Heart right ventricle (tissue), 16 donors: ENCODE results near the gene PLEKHJ1. TPM values are rescaled to one million over a fixed set of nuclear protein-coding genes. Genes with fewer than 3 reads are reported as not detected.

Experiments
- ATAC-seq, 8 donors: fragments of 200-7000 bp; cut with Tn5 transposase; one replicate each; pipeline ENCODE4 v1.9.1; 2020; ENCODE audit warnings: mild to moderate bottlenecking in 8 of 8, moderate library complexity in 8 of 8, moderate number of reproducible peaks in 1 of 8
- DNase-seq, 2 donors: peaks; one replicate each; pipeline ENCODE4 v3.0.0-alpha.2; 2020
- H3K27ac ChIP-seq, 10 donors: fragments of 200-600 bp; sonication (generic) in 2 of 10; one replicate each; pipeline versions ENCODE4 v1.5.0 to v1.8.0; 2020 to 2022; ENCODE audit warnings: mild to moderate bottlenecking in 3 of 10
- H3K27me3 ChIP-seq, 7 donors: fragments of 200-600 bp; one replicate each; pipeline ENCODE4 v1.8.0; 2021 to 2022; ENCODE audit warnings: mild to moderate bottlenecking in 2 of 7
- H3K36me3 ChIP-seq, 9 donors: fragments of 200-600 bp; sonication (generic) in 1 of 9; one replicate each; pipeline versions ENCODE4 v1.5.0 to v1.8.0; 2020 to 2022; ENCODE audit warnings: mild to moderate bottlenecking in 2 of 9
- H3K4me1 ChIP-seq, 9 donors: fragments of 200-600 bp; sonication (generic) in 1 of 9; one replicate each; pipeline versions ENCODE4 v1.5.0 to v1.8.0; 2020 to 2022; ENCODE audit warnings: mild to moderate bottlenecking in 4 of 9
- H3K4me3 ChIP-seq, 10 donors: fragments of 200-600 bp; sonication (generic) in 2 of 10; one replicate each; pipeline versions ENCODE4 v1.5.0 to v1.8.0; 2020 to 2022; ENCODE audit warnings: mild to moderate bottlenecking in 7 of 10, moderate library complexity in 2 of 10
- H3K9me3 ChIP-seq, 11 donors: fragments of 200-600 bp in 10 of 11; sonication (generic) in 2 of 11; one replicate each; pipeline versions ENCODE4 v1.5.0 to v1.8.0; 2013 to 2022; ENCODE audit warnings: mild to moderate bottlenecking in 2 of 11, control low read depth in 1 of 11, moderate library complexity in 1 of 11
- CTCF ChIP-seq, 9 donors: fragments of 200-600 bp; sonication (generic) in 2 of 9; IDR thresholded peaks; one replicate each; pipeline versions ENCODE4 v1.5.0 to v1.8.0; 2021 to 2022; ENCODE audit warnings: antibody characterized with exemption in 9 of 9, mild to moderate bottlenecking in 5 of 9, moderate library complexity in 1 of 9
- WGBS, 2 donors: extraction: QIAGEN DNeasy Blood & Tissue Kit; methylation state at CpG; one replicate each; pipeline ENCODE4 v1.1.7; 2013; ENCODE audit warnings: inconsistent platforms in 1 of 2; 5-methylcytosine and 5-hydroxymethylcytosine counted together
- intact Hi-C, 10 donors: fragments of 100-400 bp; cut with DNase I; formaldehyde crosslinking; loops; one replicate each; pipeline versions ENCODE4 v1.11.1 to v1.14.2; 2022
- polyA plus RNA-seq, 2 donors: library from polyadenylated mRNA; stranded (reverse); fragments of 200-250 nt; gene quantifications; one replicate each; pipeline ENCODE4 v1.2.3, GENCODE V29; 2013
- total RNA-seq, 10 donors: library from RNA; stranded (reverse); fragmentation: NEBNext Ultra II Directional in 3 of 10; extraction: Animal tissue kit (Norgen Biotek cat#: 25700) in 3 of 10; gene quantifications; one replicate each; pipeline versions ENCODE4 v1.2.1 to v1.2.4, GENCODE V29; 2021 to 2023
- donor health status: Arrhythmogenic right ventricular cardiomyopathy.
- donor health status: ischemic (EF 13 %, LVEDD 7.1; RV severe dilation, severe dysfunction).
- donor health status: healthy with polysubstance abuse.
- donor health status: DM: no; HTN: yes; CAD: no.
- donor health status: DM: no; HTN: no; CAD: no.
- donor health status: ischemic (EF 25% LVEDD 6.9; RV normal size, moderate dysfunction).
- donor health status: ischemic (EF 25% LVEDD 5.7; RV mildly dilated, moderate dysfunction).
- donor health status: healthy.
- donor health status: DM: yes; HTN: yes; CAD: no.
- donor health status: Ischemic cardiomyopathy.
- donor health status: ischemic (EF 35%, LVEDD 5.7; RV mildly dilated, moderate dysfunction).
- donor health status: nonischemic (EF 11% LVEDD 7.7; RV severe dilation, severe dysfunction).
- donor health status: DM: yes; HTN: yes; CAD: no.
- donor health status: PGD.
- donor health status: ischemic (EF 29% LVEDD 5.4; RV normal size, mild dysfunction).
- donor health status: nonischemic (EF 23%, LVEDD 6.1; RV moderate dilation, normal function).

PLEKHJ1 gene
- total and polyA plus RNA-seq, 12 donors = 40.0 to 103 (median 46.8) TPM

- DNase-seq (no peak), ATAC-seq (no peak)
- WGBS, 2 donors = 83 to 84% methylated on average over 9 of the region's 9 CpGs
- peaks cover 0 to 45% (median 9%) of the 10 kb centered on the region in 9 donors for H3K36me3 ChIP-seq
- H3K27ac ChIP-seq = no peak overlapping the region
- TF ChIP-seq CTCF (IDR thresholded peaks at IDR 0.05) = no peak
- H3K4me3 ChIP-seq = no peak overlapping the region
- intact Hi-C loops = loop anchor here in 6 of 10 donors (5.0 to 10.0 kb wide), 5 partner anchors 40 to 122 kb away; partner anchors contain the start of genes AP3D1 (in 2 of the 6) and DOT1L (in 1 of the 6)
- H3K4me1 ChIP-seq = peaks cover 17 to 49% (median 43%) of the 10 kb centered on the region in 9 donors
- peaks cover 0 to 3% (median 0%) of the 10 kb centered on the region in 7 donors for H3K27me3 ChIP-seq
- H3K9me3 ChIP-seq = no peaks in the 10 kb centered on the region
Measured at GRCh38 chr19:2277138-2277537, 41.0 kb upstream of the PLEKHJ1 start.

GRCh38 chr19:2276429-2276986 is 40.4 kb upstream of the PLEKHJ1 start:
- H3K27ac ChIP-seq = peak overlapping the region in 4 of 10 donors; percentile 29 to 56 (median 39)
- no peak overlapping the region for H3K4me3 ChIP-seq
- no peak for TF ChIP-seq CTCF (IDR thresholded peaks at IDR 0.05)
- ATAC-seq = no peak
- no peaks in the 10 kb centered on the region for H3K27me3 ChIP-seq
- DNase-seq = no peak
- peaks cover 0 to 51% (median 14%) of the 10 kb centered on the region in 9 donors for H3K36me3 ChIP-seq
- no peaks in the 10 kb centered on the region for H3K9me3 ChIP-seq
- peaks cover 15 to 49% (median 44%) of the 10 kb centered on the region in 9 donors for H3K4me1 ChIP-seq
- WGBS, 2 donors = 92 to 93% methylated on average over 28 of the region's 28 CpGs
- intact Hi-C loops = loop anchor here in 6 of 10 donors (5.0 to 10.0 kb wide), 5 partner anchors 41 to 122 kb away; partner anchors contain the start of genes AP3D1 (in 2 of the 6) and DOT1L (in 1 of the 6)

GRCh38 chr19:2275588-2276428 is 39.7 kb upstream of the PLEKHJ1 start:
- H3K27ac ChIP-seq = peak overlapping the region in 7 of 10 donors; percentile 11 to 56 (median 44)
- H3K9me3 ChIP-seq = no peaks in the 10 kb centered on the region
- ATAC-seq (peak in 4 of 8 donors; percentile 5 to 20 (median 16)), DNase-seq (peak in 1 of 2 donors; percentile 56)
- H3K36me3 ChIP-seq = peaks cover 0 to 56% (median 14%) of the 10 kb centered on the region in 9 donors
- 63 to 72% methylated on average over 65 to 74 of the region's 74 CpGs for WGBS, 2 donors
- H3K4me1 ChIP-seq = peaks cover 19 to 55% (median 49%) of the 10 kb centered on the region in 9 donors
- no peaks in the 10 kb centered on the region for H3K27me3 ChIP-seq
- no peak for TF ChIP-seq CTCF (IDR thresholded peaks at IDR 0.05)
- H3K4me3 ChIP-seq = peak overlapping the region in 3 of 10 donors; percentile 3 to 20 (median 5)
- intact Hi-C loops = loop anchor here in 8 of 10 donors (2.0 to 10.0 kb wide), 6 partner anchors 41 to 121 kb away; partner anchors contain the start of genes AP3D1 (in 2 of the 8) and DOT1L (in 1 of the 8)
